A375 (cell line): Measurements from ENCODE around the gene ROMO1. TPM values are rescaled to one million over a fixed set of nuclear protein-coding genes. Genes with fewer than 3 reads are reported as not detected.

Source experiments
- total RNA-seq: library from RNA; depleted of rRNA; stranded (reverse); fragments of >200 nt; shearing (Covaris generic); gene quantifications from 2 replicates; pipeline ENCODE4 v1.2.3, GENCODE V29; 2014; rRNA removed

ROMO1 gene
- 663 and 700 TPM in 2 replicates for total RNA-seq

GRCh38 chr20:35699127-35699956 is at the start of gene ROMO1, which contains the start of gene NFS1:
ROMO1 (plus strand) TSS chr20:35699405; CDS start chr20:35699633, 228 bp downstream.
NFS1 (minus strand) TSS chr20:35699352; CDS start chr20:35699288, 64 bp downstream.

GRCh38 chr20:35664466-35665206 is 34.6 kb upstream of the ROMO1 start, which contains the start of the genes CPNE1 and RBM12:
CPNE1 (minus strand) TSS chr20:35664900; CDS start chr20:35632923, 31,977 bp downstream.
RBM12 (minus strand) TSS chr20:35664900; CDS start chr20:35655322, 9,578 bp downstream.

GRCh38 chr20:35741892-35742740 is 42.9 kb downstream of the ROMO1 start, which contains the start of gene RBM39:
RBM39 (minus strand) TSS chr20:35742260; CDS start chr20:35740874, 1,386 bp downstream.

Other genes with a start within 250 kb of the ROMO1 start
- gene CEP250, start 243.8 kb upstream of the ROMO1 start, total RNA-seq: 68.4 and 75.5 TPM in 2 replicates
- gene C20orf173, start 169.8 kb upstream of the ROMO1 start, total RNA-seq: not detected in 2 replicates
- gene ERGIC3, start 157.3 kb upstream of the ROMO1 start, total RNA-seq: 269 and 273 TPM in 2 replicates
- gene SPAG4, start 83.6 kb upstream of the ROMO1 start, total RNA-seq: 11.2 and 13.6 TPM in 2 replicates
- gene CPNE1, start 34.5 kb upstream of the ROMO1 start, total RNA-seq: 119 and 139 TPM in 2 replicates
- 61.0 and 75.9 TPM in 2 replicates for gene RBM12, start 34.5 kb upstream of the ROMO1 start, total RNA-seq
- gene NFS1, start 53 bp upstream of the ROMO1 start, total RNA-seq: 91.6 and 105 TPM in 2 replicates
- gene RBM39, start 42.9 kb downstream of the ROMO1 start, total RNA-seq: 428 and 487 TPM in 2 replicates
- gene PHF20, start 72.6 kb downstream of the ROMO1 start, total RNA-seq: 40.2 and 45.5 TPM in 2 replicates